Stimulated activated CD8-positive, alpha-beta memory T cell treated with anti-CD3 and anti-CD28 coated beads, Interleukin-15, amount 100 ng/mL, for 4 hours (primary cell): ENCODE measurements around the gene PCYT2.
A peak's percentile ranks its signal among the peaks of the same experiment; 100 is the strongest.
"Not testable (repeated sequence)": the region's sequence is repeated elsewhere in the genome, so short reads cannot be mapped to it uniquely, and the experiment has no call there.

Experiments
- DNase-seq, 2 donors: peaks; one replicate each; pipeline ENCODE4 v3.0.0-alpha.2; 2020; ENCODE audit warnings: low read depth in 2 of 2

Gene PCYT2

GRCh38 chr17:81911277-81911961 lies at the start of gene PCYT2:
Gene PCYT2, minus strand, starts transcription at chr17:81911399. Its CDS starts 44 bp downstream, at chr17:81911355.
- peak; percentile 83 to 87 for DNase-seq

GRCh38 chr17:81960130-81960958 lies 49.1 kb upstream of the PCYT2 start:
- no peak for DNase-seq

GRCh38 chr17:81959362-81960129 lies 48.3 kb upstream of the PCYT2 start:
- peak; percentile 43 to 67 for DNase-seq

GRCh38 chr17:81958633-81959342 lies 47.6 kb upstream of the PCYT2 start:
- DNase-seq: no peak

GRCh38 chr17:81957691-81958432 lies 46.7 kb upstream of the PCYT2 start:
- DNase-seq: no peak

- DNase-seq: no peak
Measured at GRCh38 chr17:81956607-81957589, 45.7 kb upstream of the PCYT2 start.

GRCh38 chr17:81955756-81956544 lies 44.8 kb upstream of the PCYT2 start:
- no peak for DNase-seq

- DNase-seq: no peak
Measured at GRCh38 chr17:81955058-81955681, 44.0 kb upstream of the PCYT2 start.

GRCh38 chr17:81954131-81955057 lies 43.2 kb upstream of the PCYT2 start:
- DNase-seq: no peak

GRCh38 chr17:81953443-81953842 lies 42.2 kb upstream of the PCYT2 start:
- DNase-seq: not testable (repeated sequence)

GRCh38 chr17:81952792-81953228 lies 41.6 kb upstream of the PCYT2 start:
- no peak for DNase-seq

GRCh38 chr17:81951785-81952684 lies 40.8 kb upstream of the PCYT2 start:
- DNase-seq: no peak

- no peak for DNase-seq
Measured at GRCh38 chr17:81950501-81950900, 39.3 kb upstream of the PCYT2 start.

GRCh38 chr17:81948635-81949378 lies 37.6 kb upstream of the PCYT2 start:
- DNase-seq: no peak

GRCh38 chr17:81947189-81947588 lies 36.0 kb upstream of the PCYT2 start, which contains the start of gene MYADML2:
Gene MYADML2, minus strand, starts transcription at chr17:81947233. Its CDS starts 5,492 bp downstream, at chr17:81941741.
- no peak for DNase-seq
